KMS-11 (cell line): Measurements from ENCODE around the gene ARFIP2.

Source experiments
- H2AFZ ChIP-seq: fragments of 200-600 bp; sonication (generic); 2 replicates; pipeline ENCODE4 v1.6.1; 2016; ENCODE audit warnings: antibody characterized with exemption, mixed run types, low read depth
- H3K27ac ChIP-seq: fragments of 200-600 bp; sonication (generic); 2 replicates; pipeline ENCODE4 v1.6.1; 2016; ENCODE audit warnings: mild to moderate bottlenecking, mixed run types
- H3K27me3 ChIP-seq: fragments of 200-600 bp; sonication (generic); 2 replicates; pipeline ENCODE4 v1.6.1; 2017; ENCODE audit warnings: mild to moderate bottlenecking, low read depth, mixed run types, moderate library complexity; ENCODE audit not compliant: insufficient read depth
- H3K36me3 ChIP-seq: fragments of 200-600 bp; sonication (generic); 2 replicates; pipeline ENCODE4 v1.6.1; 2017; ENCODE audit warnings: mild to moderate bottlenecking, mixed run types; ENCODE audit not compliant: insufficient read depth
- H3K4me1 ChIP-seq: fragments of 200-600 bp; sonication (generic); 2 replicates; pipeline ENCODE4 v1.6.1; 2016; ENCODE audit warnings: mild to moderate bottlenecking, low read depth, mixed run types; ENCODE audit not compliant: poor library complexity, severe bottlenecking
- H3K4me2 ChIP-seq: fragments of 200-600 bp; sonication (generic); 2 replicates; pipeline ENCODE4 v1.7.0; 2016; ENCODE audit warnings: mild to moderate bottlenecking, mixed run types
- H3K4me3 ChIP-seq: fragments of 200-600 bp; sonication (generic); IDR thresholded peaks from 2 replicates; pipeline ENCODE4 v1.6.1; 2017; ENCODE audit warnings: low read depth, low read length, mixed read lengths; ENCODE audit not compliant: insufficient read depth
- H3K79me2 ChIP-seq: fragments of 200-600 bp; sonication (generic); 2 replicates; pipeline ENCODE4 v1.6.1; 2016; ENCODE audit warnings: low read depth, mixed run types; ENCODE audit not compliant: insufficient read depth
- H3K9ac ChIP-seq: fragments of 200-600 bp; sonication (generic); 2 replicates; pipeline ENCODE4 v1.6.1; 2016; ENCODE audit warnings: mild to moderate bottlenecking, mixed run types
- H4K20me1 ChIP-seq: fragments of 200-600 bp; sonication (generic); 2 replicates; pipeline ENCODE4 v1.6.1; 2016; ENCODE audit warnings: mild to moderate bottlenecking, mixed run types; ENCODE audit not compliant: insufficient read depth
- TF ChIP-seq, protein P1 (sequence below): fragments of 200-600 bp; sonication (generic); conservative IDR thresholded peaks from 2 replicates; pipeline ENCODE4 v1.6.1; 2017; ENCODE audit warnings: low read depth, mild to moderate bottlenecking, antibody characterized with exemption, low read length, moderate library complexity, mixed read lengths

The ARFIP2 gene

DNA sequence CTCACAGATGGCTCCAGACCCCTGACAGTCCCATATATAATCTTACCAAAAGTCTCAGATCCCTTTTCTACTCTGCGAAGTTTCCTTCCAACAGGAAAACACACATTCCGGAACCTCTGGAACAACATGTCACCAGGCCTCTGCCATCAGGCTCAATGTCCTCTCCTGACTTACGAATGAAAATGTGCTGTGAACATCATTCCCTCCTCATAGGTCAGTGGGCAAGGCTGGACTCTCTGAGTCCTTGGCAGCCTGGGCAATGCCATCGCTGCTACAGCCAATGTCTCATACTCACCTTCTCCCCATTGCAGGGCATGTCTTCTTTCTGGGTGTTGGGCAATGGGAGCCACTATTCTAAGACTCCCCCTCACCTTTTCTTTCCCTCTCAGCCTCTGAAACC lies 38.7 kb downstream of the ARFIP2 start:
- H4K20me1 ChIP-seq = no peaks in the 10 kb centered on the region
- no peaks in the 10 kb centered on the region for H3K36me3 ChIP-seq

DNA sequence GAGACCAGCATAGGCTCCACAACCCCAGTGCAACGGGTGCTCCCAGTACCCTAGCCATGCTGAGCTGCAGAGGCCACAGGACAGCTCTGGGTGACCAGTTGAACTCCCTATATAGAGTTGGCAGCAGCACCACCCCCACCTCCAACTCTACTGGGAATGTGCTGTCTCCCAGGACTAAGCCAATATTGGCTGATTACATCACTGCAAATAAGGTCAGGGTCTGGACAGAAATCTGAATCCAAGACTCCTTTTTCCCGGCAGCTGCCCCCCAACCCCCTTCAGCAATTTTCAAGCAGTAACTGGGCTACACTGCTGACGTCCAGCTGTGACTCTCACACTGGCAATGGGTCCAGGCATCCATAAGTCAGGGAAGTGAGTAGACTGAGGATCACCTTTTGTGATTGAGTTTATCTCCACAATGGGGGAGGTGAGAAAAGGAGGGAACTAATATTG lies 40.2 kb downstream of the ARFIP2 start, which contains the start of gene HPX:
Gene HPX (minus strand): TSS at position 82 of the 453 bp plus-strand sequence. CDS start 24 bp downstream, at position 58.
- no peaks in the 10 kb centered on the region for H3K36me3 ChIP-seq
- no peaks in the 10 kb centered on the region for H4K20me1 ChIP-seq
- no peaks in the 10 kb centered on the region for H3K4me1 ChIP-seq
- no peaks in the 10 kb centered on the region for H3K79me2 ChIP-seq
- TF ChIP-seq, protein P1, sequence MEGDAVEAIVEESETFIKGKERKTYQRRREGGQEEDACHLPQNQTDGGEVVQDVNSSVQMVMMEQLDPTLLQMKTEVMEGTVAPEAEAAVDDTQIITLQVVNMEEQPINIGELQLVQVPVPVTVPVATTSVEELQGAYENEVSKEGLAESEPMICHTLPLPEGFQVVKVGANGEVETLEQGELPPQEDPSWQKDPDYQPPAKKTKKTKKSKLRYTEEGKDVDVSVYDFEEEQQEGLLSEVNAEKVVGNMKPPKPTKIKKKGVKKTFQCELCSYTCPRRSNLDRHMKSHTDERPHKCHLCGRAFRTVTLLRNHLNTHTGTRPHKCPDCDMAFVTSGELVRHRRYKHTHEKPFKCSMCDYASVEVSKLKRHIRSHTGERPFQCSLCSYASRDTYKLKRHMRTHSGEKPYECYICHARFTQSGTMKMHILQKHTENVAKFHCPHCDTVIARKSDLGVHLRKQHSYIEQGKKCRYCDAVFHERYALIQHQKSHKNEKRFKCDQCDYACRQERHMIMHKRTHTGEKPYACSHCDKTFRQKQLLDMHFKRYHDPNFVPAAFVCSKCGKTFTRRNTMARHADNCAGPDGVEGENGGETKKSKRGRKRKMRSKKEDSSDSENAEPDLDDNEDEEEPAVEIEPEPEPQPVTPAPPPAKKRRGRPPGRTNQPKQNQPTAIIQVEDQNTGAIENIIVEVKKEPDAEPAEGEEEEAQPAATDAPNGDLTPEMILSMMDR = no peak
- no peak within 1 kb of the TSS for H2AFZ ChIP-seq
- no peak within 1 kb of the TSS for H3K4me3 ChIP-seq
- H3K4me2 ChIP-seq = no peak within 1 kb of the TSS
- H3K27ac ChIP-seq = no peak within 1 kb of the TSS
- H3K27me3 ChIP-seq = no peaks in the 10 kb centered on the region
- H3K9ac ChIP-seq = no peak within 1 kb of the TSS

More for the DNA sequence above, 38.7 kb downstream of the ARFIP2 start:
- no peak overlapping the region for H3K4me2 ChIP-seq
- no peak overlapping the region for H3K27ac ChIP-seq
- no peak overlapping the region for H2AFZ ChIP-seq
- H3K4me3 ChIP-seq = no peak overlapping the region
- H3K9ac ChIP-seq = no peak overlapping the region
- H3K27me3 ChIP-seq = no peaks in the 10 kb centered on the region
- H3K4me1 ChIP-seq = no peaks in the 10 kb centered on the region
- H3K79me2 ChIP-seq = no peaks in the 10 kb centered on the region
- TF ChIP-seq, protein P1 = no peak

DNA sequence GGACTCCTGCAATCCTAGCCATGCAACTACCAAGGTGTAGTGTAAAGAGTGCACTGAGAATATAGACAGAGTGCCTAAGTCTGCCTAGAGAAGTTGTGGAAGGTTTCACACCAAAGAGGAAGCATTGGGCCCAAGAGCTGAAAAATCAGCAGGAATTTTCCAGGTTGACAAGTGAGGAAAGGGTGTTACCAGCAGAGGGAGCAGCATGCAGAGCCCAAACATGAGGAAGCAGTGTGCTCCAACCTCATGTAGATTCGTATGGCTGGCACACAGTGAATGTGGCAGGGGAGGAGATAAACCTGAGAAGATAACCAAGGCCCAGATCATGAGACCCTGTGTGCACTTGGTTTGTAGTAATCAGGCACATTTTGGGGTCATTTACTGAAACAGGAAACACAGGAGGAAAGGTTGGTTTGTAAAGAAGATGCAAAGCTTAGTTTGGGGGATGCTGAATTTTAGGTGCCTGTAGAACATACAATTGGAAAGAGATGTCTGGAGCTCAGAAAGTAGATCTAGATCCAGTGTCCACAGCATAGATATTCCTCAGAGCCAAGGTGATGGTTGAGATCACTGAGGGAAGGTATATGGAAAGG lies 42.1 kb downstream of the ARFIP2 start:
- Histone ChIP-seq H3K27ac (no peak overlapping the region), H3K4me2 (no peak overlapping the region), H3K4me1 (no peaks in the 10 kb centered on the region), H4K20me1 (no peaks in the 10 kb centered on the region), H3K79me2 (no peaks in the 10 kb centered on the region), H3K4me3 (no peak overlapping the region), H3K9ac (no peak overlapping the region), H3K36me3 (no peaks in the 10 kb centered on the region), H3K27me3 (no peaks in the 10 kb centered on the region), H2AFZ (peak overlapping the region; percentile 14; the same call in 1 of the 2 replicates)
- TF ChIP-seq, protein P1 = peak; percentile 65

GRCh38 chr11:6437993-6438392 lies 43.1 kb downstream of the ARFIP2 start:
- no peaks in the 10 kb centered on the region for H4K20me1 ChIP-seq
- H3K9ac ChIP-seq = no peak overlapping the region
- H3K36me3 ChIP-seq = no peaks in the 10 kb centered on the region
- no peak overlapping the region for H3K27ac ChIP-seq
- TF ChIP-seq, protein P1 = no peak
- H3K79me2 ChIP-seq = no peaks in the 10 kb centered on the region
- no peaks in the 10 kb centered on the region for H3K4me1 ChIP-seq
- H2AFZ ChIP-seq = no peak overlapping the region
- H3K27me3 ChIP-seq = no peaks in the 10 kb centered on the region
- no peak overlapping the region for H3K4me3 ChIP-seq
- no peak overlapping the region for H3K4me2 ChIP-seq
